A549 (cell line): ENCODE data around the gene MAPK12.

Source experiments
- CBX2 ChIP-seq: fragments of 200-600 bp; sonication (generic); IDR thresholded peaks from 2 replicates; pipeline ENCODE4 v1.6.1; 2016; ENCODE audit warnings: low read depth, mild to moderate bottlenecking, borderline replicate concordance
- CEBPB ChIP-seq, 2 experiments: fragments of >200 bp in 1 of 2; sonication (Bioruptor Twin) in 1 of 2; formaldehyde crosslinking in 1 of 2; IDR thresholded peaks; 2 replicates each; pipeline ENCODE4 v1.6.1; 2012 to 2016
- EHMT2 ChIP-seq: fragments of 200-600 bp; sonication (generic); IDR thresholded peaks from 2 replicates; pipeline ENCODE4 v1.6.1; 2016; ENCODE audit warnings: antibody characterized with exemption, low read depth, mild to moderate bottlenecking, moderate library complexity
- EP300 ChIP-seq, 2 experiments: fragments of >200 bp; sonication (Bioruptor Twin); formaldehyde crosslinking; IDR thresholded peaks; 2 replicates in 1 of 2; 3 replicates in 1 of 2; pipeline ENCODE4 v1.6.1; 2016 to 2017
- MAFK ChIP-seq: fragments of 450-650 bp; IDR thresholded peaks from 2 replicates; pipeline ENCODE4 v1.6.1; 2014; ENCODE audit not compliant: partially characterized antibody
- NR3C1 ChIP-seq: fragments of >200 bp; sonication (Bioruptor Twin); formaldehyde crosslinking; IDR thresholded peaks from 3 replicates; pipeline ENCODE4 v1.6.1; 2017
- POLR2A ChIP-seq: IDR thresholded peaks from 2 replicates; pipeline ENCODE4 v1.6.1; 2012; ENCODE audit warnings: mild to moderate bottlenecking, low read length
- POLR2AphosphoS2 ChIP-seq: conservative IDR thresholded peaks from 2 replicates; pipeline ENCODE4 v1.6.1; 2012; ENCODE audit warnings: low read length, improper control_type of control experiment, inconsistent platforms
- RCOR1 ChIP-seq: fragments of 150-350 bp; IDR thresholded peaks from 2 replicates; pipeline ENCODE4 v1.6.1; 2014; ENCODE audit warnings: antibody characterized with exemption, low read length, low read depth
- SMC3 ChIP-seq: fragments of >200 bp; sonication (Bioruptor Twin); formaldehyde crosslinking; IDR thresholded peaks from 3 replicates; pipeline ENCODE4 v1.6.1; 2018; ENCODE audit warnings: inconsistent platforms
- SREBF2 ChIP-seq: fragments of 450-650 bp; IDR thresholded peaks from 2 replicates; pipeline ENCODE4 v1.6.1; 2014; ENCODE audit warnings: mild to moderate bottlenecking, moderate library complexity
- TP53 ChIP-seq: fragments of 250-450 bp; sonication (Bioruptor Pico); IDR thresholded peaks from 2 replicates; pipeline ENCODE4 v1.5.0; 2021; ENCODE audit warnings: mild to moderate bottlenecking, moderate library complexity
- TF ChIP-seq, protein P1 (sequence below): fragments of >200 bp; sonication (Bioruptor Twin); formaldehyde crosslinking; IDR thresholded peaks from 3 replicates; pipeline ENCODE4 v1.5.1; 2016
- TF ChIP-seq, protein P2 (sequence below): fragments of 200-600 bp; sonication (generic); IDR thresholded peaks from 2 replicates; pipeline ENCODE4 v1.6.1; 2016; ENCODE audit warnings: antibody characterized with exemption, mild to moderate bottlenecking, moderate library complexity

DNA sequence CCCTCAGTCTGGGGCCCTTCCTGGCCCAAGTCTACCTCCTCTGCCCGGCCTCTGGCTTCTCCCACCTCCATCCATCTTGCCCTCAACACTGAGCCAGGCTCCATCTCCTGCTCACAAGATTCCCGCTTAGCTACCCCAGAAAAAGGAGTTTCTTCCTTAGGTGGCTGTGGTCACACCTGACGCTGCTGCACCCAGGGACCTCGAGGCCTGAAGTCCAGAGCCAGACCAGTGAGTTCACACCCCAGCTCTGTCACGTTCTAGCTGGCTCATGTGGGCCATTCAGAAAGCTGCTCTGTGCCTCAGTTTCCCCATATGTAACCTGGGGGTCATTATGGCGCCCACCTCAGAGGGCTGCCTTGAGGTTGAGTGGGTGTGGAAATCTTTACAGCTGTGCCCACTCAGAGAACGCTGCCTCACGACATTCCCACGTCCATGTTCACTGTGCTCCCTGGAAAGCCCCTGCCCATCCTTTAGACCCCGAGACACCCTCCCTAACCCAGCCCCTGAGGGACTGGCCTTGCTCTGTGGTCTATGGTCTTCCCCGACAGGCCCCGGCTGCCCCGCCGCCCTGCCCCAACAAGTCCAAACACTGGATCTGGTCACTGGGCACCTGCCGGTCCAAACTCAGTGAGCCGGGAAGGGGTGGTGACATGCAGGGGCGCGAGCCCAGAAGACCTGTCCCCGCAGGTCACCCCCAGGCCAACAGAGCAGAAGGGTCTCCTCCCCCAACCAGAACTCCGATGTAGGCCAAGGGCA lies 36.2 kb upstream of the MAPK12 start:
- no peak for TF ChIP-seq EP300 (IDR thresholded peaks at IDR 0.05)
- no peak for TF ChIP-seq MAFK
- no peak for TF ChIP-seq CEBPB (IDR thresholded peaks at IDR 0.05)
- TF ChIP-seq POLR2A: no peak
- TF ChIP-seq, protein P1, sequence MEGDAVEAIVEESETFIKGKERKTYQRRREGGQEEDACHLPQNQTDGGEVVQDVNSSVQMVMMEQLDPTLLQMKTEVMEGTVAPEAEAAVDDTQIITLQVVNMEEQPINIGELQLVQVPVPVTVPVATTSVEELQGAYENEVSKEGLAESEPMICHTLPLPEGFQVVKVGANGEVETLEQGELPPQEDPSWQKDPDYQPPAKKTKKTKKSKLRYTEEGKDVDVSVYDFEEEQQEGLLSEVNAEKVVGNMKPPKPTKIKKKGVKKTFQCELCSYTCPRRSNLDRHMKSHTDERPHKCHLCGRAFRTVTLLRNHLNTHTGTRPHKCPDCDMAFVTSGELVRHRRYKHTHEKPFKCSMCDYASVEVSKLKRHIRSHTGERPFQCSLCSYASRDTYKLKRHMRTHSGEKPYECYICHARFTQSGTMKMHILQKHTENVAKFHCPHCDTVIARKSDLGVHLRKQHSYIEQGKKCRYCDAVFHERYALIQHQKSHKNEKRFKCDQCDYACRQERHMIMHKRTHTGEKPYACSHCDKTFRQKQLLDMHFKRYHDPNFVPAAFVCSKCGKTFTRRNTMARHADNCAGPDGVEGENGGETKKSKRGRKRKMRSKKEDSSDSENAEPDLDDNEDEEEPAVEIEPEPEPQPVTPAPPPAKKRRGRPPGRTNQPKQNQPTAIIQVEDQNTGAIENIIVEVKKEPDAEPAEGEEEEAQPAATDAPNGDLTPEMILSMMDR: no peak
- TF ChIP-seq RCOR1: no peak
- no peak for TF ChIP-seq EHMT2
- TF ChIP-seq, protein P2, sequence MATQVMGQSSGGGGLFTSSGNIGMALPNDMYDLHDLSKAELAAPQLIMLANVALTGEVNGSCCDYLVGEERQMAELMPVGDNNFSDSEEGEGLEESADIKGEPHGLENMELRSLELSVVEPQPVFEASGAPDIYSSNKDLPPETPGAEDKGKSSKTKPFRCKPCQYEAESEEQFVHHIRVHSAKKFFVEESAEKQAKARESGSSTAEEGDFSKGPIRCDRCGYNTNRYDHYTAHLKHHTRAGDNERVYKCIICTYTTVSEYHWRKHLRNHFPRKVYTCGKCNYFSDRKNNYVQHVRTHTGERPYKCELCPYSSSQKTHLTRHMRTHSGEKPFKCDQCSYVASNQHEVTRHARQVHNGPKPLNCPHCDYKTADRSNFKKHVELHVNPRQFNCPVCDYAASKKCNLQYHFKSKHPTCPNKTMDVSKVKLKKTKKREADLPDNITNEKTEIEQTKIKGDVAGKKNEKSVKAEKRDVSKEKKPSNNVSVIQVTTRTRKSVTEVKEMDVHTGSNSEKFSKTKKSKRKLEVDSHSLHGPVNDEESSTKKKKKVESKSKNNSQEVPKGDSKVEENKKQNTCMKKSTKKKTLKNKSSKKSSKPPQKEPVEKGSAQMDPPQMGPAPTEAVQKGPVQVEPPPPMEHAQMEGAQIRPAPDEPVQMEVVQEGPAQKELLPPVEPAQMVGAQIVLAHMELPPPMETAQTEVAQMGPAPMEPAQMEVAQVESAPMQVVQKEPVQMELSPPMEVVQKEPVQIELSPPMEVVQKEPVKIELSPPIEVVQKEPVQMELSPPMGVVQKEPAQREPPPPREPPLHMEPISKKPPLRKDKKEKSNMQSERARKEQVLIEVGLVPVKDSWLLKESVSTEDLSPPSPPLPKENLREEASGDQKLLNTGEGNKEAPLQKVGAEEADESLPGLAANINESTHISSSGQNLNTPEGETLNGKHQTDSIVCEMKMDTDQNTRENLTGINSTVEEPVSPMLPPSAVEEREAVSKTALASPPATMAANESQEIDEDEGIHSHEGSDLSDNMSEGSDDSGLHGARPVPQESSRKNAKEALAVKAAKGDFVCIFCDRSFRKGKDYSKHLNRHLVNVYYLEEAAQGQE: no peak
- TF ChIP-seq TP53 (CRISPR knock-in tag): no peak
- TF ChIP-seq POLR2AphosphoS2: no peak
- TF ChIP-seq CBX2: no peak
- no peak for TF ChIP-seq NR3C1
- TF ChIP-seq SMC3: no peak
- no peak for TF ChIP-seq SREBF2
